NCI-H345 (cell line): ENCODE results near the gene MAP4K5.
A peak's percentile ranks its signal among the peaks of the same experiment; 100 is the strongest.

ENCODE experiments used
- DNase-seq: peaks from one replicate; lab custom pipeline; 2025; lab: John Stamatoyannopoulos, UW

The MAP4K5 gene

GRCh38 chr14:50399251-50400032 lies 132.9 kb downstream of the MAP4K5 start:
- DNase-seq: peak; percentile 12

GRCh38 chr14:50398189-50398580 lies 134.2 kb downstream of the MAP4K5 start:
- DNase-seq: no peak

DNA sequence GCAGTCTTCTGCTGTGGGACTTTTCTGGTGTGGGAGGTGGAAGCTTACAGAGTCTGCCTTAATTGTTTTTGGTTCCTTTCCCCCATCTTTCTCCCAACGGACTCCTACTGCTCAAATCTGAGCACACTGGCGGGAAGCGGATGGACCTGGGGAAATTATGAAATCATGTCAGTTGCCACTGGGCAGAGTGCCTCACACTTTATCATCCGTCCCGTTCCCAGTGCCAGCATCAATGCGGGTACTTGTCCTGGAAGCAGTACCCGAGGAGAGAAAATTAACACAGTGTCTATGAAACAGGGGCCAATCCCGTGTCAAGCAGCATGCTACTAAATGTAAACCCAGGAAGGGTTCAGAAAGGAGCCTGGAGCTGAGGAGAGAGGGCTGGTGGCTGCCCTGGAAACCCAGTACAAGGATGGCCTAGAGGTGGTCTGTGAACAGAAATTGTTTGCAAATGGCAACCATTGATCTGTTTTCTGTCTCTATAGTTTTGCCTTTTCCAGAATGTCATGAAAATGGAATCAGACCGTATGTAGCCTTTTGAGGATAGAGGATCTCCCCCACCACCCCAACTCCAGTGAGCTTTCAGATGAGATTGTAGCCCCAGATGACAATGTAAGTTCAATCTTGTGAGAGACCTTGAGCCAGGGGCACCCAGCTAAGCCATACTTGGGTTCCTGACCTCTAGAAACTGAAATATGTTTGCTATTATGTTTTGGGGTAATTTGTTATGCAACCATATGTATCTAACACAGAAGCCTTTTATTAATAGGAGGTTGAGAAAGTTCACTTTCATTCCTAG lies 134.8 kb downstream of the MAP4K5 start:
- no peak for DNase-seq

- DNase-seq: peak; percentile 53
Observed at GRCh38 chr14:50396631-50397389, 135.6 kb downstream of the MAP4K5 start, which contains the start of gene CDKL1. Gene CDKL1 (minus strand): TSS chr14:50396881. CDS start chr14:50395868, 1,013 bp downstream.

DNA sequence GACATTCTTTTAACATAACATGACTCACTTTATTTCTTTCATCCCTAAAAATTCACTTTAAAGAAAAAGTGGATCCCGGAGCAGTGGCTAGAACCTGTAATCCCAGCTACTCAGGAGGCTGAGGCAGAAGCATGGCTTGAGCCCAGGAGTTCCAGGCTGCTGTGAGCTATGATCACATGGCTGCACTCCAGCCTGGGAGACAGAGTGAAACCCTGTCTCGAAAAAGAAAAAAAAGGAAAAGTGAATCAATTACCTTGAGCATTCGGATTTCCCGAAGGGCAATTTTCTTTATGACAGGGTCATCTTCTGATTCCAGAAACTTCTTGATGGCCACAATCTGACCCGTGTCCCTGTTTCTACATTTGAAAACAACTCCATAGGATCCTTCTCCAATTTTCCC lies 136.9 kb downstream of the MAP4K5 start:
- DNase-seq: no peak

DNA sequence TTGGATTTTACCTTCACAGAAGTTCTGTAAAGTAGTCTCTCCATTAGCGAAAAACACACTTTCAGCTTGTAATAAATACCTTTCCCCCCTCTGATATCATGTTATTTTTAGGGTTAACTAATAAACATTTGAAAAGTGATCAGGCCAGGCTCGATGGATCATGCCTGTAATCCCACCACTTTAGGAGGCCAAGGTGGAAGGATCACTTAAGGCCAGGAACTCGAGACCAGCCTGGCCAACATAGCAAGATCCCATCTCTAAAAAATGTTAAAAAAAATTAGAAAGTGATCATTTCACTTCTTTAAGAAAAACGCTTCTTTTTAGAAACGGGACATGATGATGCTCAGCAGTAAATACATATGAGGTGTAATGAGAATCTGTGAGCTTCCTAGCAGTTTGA lies 137.7 kb downstream of the MAP4K5 start:
- no peak for DNase-seq

- no peak for DNase-seq
Observed at GRCh38 chr14:50389668-50390441, 142.5 kb downstream of the MAP4K5 start.

DNA sequence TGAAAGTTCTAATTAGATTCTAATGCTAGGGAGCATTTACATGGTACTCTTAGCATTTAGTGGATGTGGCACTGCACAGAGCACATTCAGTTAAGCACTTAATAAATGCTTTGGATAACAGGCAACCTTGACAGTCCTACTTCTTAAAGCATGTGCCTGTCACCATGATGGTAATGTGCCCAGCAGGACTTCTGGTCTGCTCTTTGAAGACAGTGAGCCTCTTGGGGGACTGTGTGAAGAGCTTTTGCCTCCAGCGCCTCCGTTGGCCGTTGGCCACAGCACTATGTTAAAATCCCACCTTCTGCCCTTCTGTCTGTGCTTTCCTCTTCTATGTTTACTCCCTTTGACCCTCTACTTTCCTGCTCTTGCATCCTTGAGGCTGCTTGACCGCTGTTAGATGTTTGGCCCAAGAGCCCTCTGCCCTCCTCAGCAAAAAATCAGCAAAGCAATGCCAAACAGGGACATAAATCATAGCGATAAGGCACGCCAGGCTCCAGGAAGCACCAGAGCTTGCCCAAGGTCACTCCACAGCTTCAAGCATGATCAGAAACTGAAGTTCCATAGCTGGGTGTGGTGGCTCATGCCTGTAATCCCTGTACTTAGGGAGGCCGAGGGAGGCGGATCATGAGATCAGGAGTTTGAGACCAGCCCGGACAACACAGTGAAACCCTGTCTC lies 144.0 kb downstream of the MAP4K5 start:
- DNase-seq: no peak

DNA sequence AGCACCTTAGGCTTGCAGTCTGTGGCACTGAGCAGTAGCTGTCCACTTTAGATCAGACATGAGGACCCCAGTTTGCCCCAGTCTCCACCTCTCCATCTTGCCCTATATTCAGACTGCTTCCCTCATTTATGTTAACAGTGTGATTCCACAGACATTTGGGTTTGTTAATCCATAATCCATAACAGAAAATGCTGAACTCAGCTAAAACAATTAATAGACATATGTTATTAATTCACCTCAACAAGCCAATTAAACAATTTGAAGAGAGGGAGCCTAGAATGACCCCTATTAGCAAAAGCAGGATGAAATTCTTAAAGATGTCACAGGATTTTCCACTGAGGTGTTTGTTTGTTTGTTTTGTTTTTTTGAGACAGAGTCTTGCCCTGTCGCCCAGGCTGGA lies 144.8 kb downstream of the MAP4K5 start:
- DNase-seq: no peak

GRCh38 chr14:50383618-50384225 lies 148.6 kb downstream of the MAP4K5 start:
- DNase-seq: no peak

- no peak for DNase-seq
Observed at GRCh38 chr14:50381823-50382287, 150.5 kb downstream of the MAP4K5 start.

DNA sequence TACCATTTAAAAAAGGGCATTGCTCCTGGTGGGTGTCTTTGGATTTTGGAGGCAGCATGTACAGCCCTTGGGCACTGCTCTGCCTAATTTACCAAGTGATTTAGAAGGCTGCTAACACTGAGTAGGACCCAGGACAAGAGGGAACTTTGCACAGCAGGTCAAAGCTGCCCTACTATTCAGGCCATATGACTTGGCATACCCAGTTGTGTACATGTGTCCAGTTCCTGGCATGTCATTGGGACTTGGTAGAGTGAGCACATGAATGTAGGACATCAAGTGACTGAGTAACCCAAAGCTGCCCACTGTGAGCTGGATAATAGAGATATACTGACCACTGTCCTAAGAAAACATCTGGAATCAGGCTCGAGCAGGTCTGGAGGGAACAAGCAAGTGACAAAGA lies 151.4 kb downstream of the MAP4K5 start:
- no peak for DNase-seq

DNA sequence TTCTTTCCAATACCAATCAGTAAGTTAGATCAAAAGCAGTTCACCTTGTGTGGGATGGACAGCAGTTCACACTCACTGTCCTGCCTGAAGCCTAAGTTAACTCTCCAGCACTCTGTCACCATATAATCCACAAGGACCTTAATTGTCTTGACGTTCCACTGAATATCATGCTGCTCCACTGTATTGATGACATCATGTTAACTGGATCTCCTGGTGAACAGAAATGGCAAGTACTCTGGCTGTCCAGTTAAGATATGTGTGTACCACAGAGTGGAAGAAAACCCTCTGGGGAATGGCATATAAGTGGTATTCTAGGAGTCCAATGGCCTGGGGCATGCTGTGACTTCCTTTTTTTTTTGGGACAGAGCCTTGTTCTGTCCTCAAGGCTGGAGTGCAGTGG lies 151.9 kb downstream of the MAP4K5 start:
- no peak for DNase-seq

DNA sequence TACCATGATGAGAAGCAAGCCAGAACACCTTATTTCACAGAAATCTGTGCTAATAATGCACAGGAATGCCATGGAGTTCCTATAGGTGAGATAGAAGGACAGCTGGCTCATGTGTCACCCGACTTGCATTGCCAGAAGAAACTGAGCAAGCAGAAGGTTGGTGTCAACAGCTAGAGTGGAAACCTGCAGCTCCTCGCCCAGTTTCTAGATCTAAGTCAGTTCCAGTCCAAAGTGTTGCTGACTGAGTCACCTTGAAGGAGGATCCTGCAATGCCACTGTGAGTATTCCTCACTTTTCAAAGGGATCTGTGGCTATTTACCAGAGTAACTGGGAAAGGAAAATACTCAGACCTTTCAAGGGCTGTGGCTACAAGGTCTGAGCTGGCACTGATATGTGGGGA lies 152.8 kb downstream of the MAP4K5 start:
- no peak for DNase-seq

DNA sequence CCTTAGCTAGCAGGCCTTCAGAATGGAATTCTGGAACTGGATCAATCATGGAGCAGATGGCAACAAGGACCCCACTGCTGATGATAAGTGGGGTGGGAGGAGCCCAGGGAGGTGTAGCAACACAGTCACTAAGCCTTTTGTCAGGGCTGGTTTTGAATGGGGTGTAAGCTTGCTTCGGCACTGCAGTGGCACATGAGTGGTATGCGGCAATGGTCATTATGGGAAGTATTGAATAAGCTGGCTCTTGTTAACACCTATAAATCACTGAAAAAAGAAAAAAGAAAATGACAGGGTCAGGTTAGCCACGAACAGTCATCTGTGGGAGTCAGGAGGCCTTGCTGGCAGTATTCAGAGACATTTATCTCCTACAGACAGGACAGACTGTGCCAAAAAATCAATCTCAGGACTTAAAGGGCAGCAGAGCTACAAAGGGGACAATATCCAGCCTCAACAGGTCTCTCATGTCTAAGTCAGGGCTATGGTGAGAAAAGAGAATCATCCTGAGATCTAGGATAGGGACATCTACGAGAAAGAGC lies 154.8 kb downstream of the MAP4K5 start:
- DNase-seq: no peak

- no peak for DNase-seq
Observed at GRCh38 chr14:50375760-50376159, 156.6 kb downstream of the MAP4K5 start.

- no peak for DNase-seq
Observed at GRCh38 chr14:50373959-50374358, 158.4 kb downstream of the MAP4K5 start.

GRCh38 chr14:50371546-50371945 lies 160.8 kb downstream of the MAP4K5 start:
- DNase-seq: no peak
